Measurements from ENCODE around the gene DRAXIN. TPM values are rescaled to one million over a fixed set of nuclear protein-coding genes. Genes with fewer than 3 reads are reported as not detected.

The DRAXIN gene
- total RNA-seq, 1 experiment from 2014 or later: 20.5 TPM

DNA sequence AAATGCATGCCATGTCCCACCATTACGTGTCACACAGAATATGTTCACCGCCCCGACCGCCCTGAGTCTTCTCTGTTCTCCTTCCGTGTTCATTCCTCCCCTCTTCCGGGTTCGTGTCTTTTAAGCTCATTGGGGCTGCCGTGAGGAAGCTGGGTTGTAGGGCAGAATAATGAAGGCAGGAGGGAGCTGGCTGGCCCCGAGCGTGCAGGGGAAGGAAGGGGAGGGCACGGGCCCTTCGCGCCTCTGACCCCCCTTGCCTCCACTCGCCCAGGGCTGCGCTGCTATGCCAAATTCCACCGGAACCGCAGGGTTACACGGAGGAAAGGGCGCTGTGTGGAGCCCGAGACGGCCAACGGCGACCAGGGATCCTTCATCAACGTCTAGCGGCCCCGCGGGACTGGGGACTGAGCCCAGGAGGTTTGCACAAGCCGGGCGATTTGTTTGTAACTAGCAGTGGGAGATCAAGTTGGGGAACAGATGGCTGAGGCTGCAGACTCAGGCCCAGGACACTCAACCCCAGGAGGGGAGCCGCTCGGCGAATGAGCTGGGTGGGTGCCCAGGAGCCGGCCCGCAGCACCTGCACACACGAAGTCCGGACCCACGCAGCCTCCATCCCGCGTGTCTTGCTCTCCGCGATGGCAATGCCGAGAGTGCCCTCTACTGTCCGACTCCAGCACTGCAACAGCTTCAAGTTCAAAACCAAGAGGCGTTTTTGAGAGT is 28.0 kb downstream of the DRAXIN start:
- WGBS (ENCODE audit: extremely low coverage, insufficient read length, low lambda C conversion rate): no CpG with 5 or more reads among the region's 44 CpGs
- H2BK120ac ChIP-seq (ENCODE audit: low read depth, low read length, poor library complexity, severe bottlenecking): no peak overlapping the region
- no peak overlapping the region for H2AK5ac ChIP-seq (ENCODE audit: insufficient read length, low read length)
- Mint-ChIP-seq H3K36me3 (ENCODE audit: insufficient read depth in 1 of 3, low read depth in 3 of 3) (peaks cover 0 to 27% (median 2%) of the 10 kb centered on the region in 3 experiments; a peak in 3 of 7 replicates), H3K4me3 (peak overlapping the region; percentile 32 to 44; a peak in 2 of 5 replicates), H3K27me3 (ENCODE audit: low read depth) (no peaks in the 10 kb centered on the region; the same call in 1 of the 2 replicates), H3K9me3 (no peaks in the 10 kb centered on the region; a peak in 1 of 5 replicates), H3K4me1 (peaks cover 3 to 8% of the 10 kb centered on the region in 2 experiments), H3K27ac (no peak overlapping the region)
- no peaks in the 10 kb centered on the region for H3K79me1 ChIP-seq (ENCODE audit: insufficient read depth, low read depth, low read length, poor library complexity, severe bottlenecking)
- no peak overlapping the region for H4K8ac ChIP-seq (replicated peaks; ENCODE audit: insufficient read length, low read depth, low read length)
- H3K18ac ChIP-seq (ENCODE audit: insufficient read length, low read depth, low read length): no peak overlapping the region
- H2AFZ ChIP-seq (ENCODE audit: low read length): no peak overlapping the region
- no peak overlapping the region for H4K5ac ChIP-seq (ENCODE audit: insufficient read length, low read depth, low read length)
- H3K27ac ChIP-seq (ENCODE audit: insufficient read length, low read depth, low read length): no peak overlapping the region
- no peaks in the 10 kb centered on the region for H3K23me2 ChIP-seq (ENCODE audit: insufficient read length, low read depth, low read length, poor library complexity, severe bottlenecking)
- H2BK5ac ChIP-seq (ENCODE audit: insufficient read length, low read length): no peak overlapping the region
- H3K79me2 ChIP-seq (ENCODE audit: insufficient read depth, low read length): no peaks in the 10 kb centered on the region
- no peaks in the 10 kb centered on the region for H3K4me1 ChIP-seq (ENCODE audit: insufficient read depth, low read length)
- H3K23ac ChIP-seq (ENCODE audit: insufficient read length, low read depth, low read length): no peak overlapping the region
- peak; percentile 99 for TF ChIP-seq CTCF (conservative IDR thresholded peaks at IDR 0.05)
- no peak overlapping the region for H3K9ac ChIP-seq (ENCODE audit: extremely low read depth, insufficient read length, low read length)
- H4K91ac ChIP-seq (ENCODE audit: insufficient read length, low read depth, low read length): no peak overlapping the region
- no peak overlapping the region for H3K14ac ChIP-seq (ENCODE audit: insufficient read depth, low read length)
- H3K4ac ChIP-seq (ENCODE audit: low read depth, low read length): no peak overlapping the region
- H3T11ph ChIP-seq (ENCODE audit: low read length): no peak overlapping the region
- no peaks in the 10 kb centered on the region for H4K20me1 ChIP-seq (ENCODE audit: control insufficient read depth, insufficient read depth, insufficient read length)
- peak overlapping the region; percentile 16 for H3K4me2 ChIP-seq (ENCODE audit: insufficient read depth, insufficient read length, low read length)
- no peak overlapping the region for H2BK20ac ChIP-seq (ENCODE audit: low read depth, low read length, poor library complexity, severe bottlenecking)
- no peak overlapping the region for H2BK12ac ChIP-seq (ENCODE audit: insufficient read length, low read depth, low read length)
- H3K27me3 ChIP-seq (ENCODE audit: insufficient read depth, low read length): no peaks in the 10 kb centered on the region
- H3K56ac ChIP-seq (ENCODE audit: insufficient read length, low read depth, low read length): no peak overlapping the region
- H2BK15ac ChIP-seq (ENCODE audit: low read depth, low read length): no peak overlapping the region
- no peaks in the 10 kb centered on the region for H3K9me3 ChIP-seq (ENCODE audit: control insufficient read depth, low read depth, low read length)
- peak; percentile 67 for DNase-seq

Measured in H9 (cell line).